HepG2 (cell line): ENCODE measurements around the gene CRYZL1. TPM values are rescaled to one million over a fixed set of nuclear protein-coding genes. Genes with fewer than 3 reads are reported as not detected.

Source experiments
- CBX2 ChIP-seq, 2 experiments: fragments of 200-600 bp in 1 of 2; sonication (generic); formaldehyde crosslinking in 1 of 2; IDR thresholded peaks; 2 replicates each; pipeline versions ENCODE4 v1.7.0 to v1.8.1; 2018 to 2022; ENCODE audit warnings: low read depth in 2 of 2, low read length in 1 of 2, mild to moderate bottlenecking in 1 of 2, missing genetic modification reagents in 1 of 2
- ELF3 ChIP-seq: IDR thresholded peaks from 2 replicates; pipeline ENCODE4 v1.6.1; 2016; ENCODE audit warnings: missing genetic modification reagents, missing compliant biosample characterization
- IKZF4 ChIP-seq: sonication (generic); formaldehyde crosslinking; IDR thresholded peaks from 2 replicates; pipeline ENCODE4 v1.5.1; 2020; ENCODE audit warnings: borderline replicate concordance, mild to moderate bottlenecking, low read depth, missing genetic modification reagents; ENCODE audit errors: not compliant biosample characterization
- JUNB ChIP-seq: sonication (generic); formaldehyde crosslinking; IDR thresholded peaks from 2 replicates; pipeline ENCODE4 v1.8.0; 2022; ENCODE audit warnings: missing genetic modification reagents, mild to moderate bottlenecking, borderline replicate concordance
- KLF12 ChIP-seq: sonication (generic); formaldehyde crosslinking; IDR thresholded peaks from 2 replicates; pipeline ENCODE4 v1.4.0; 2020; ENCODE audit warnings: missing genetic modification reagents, borderline replicate concordance
- PCBP1 ChIP-seq: fragments of 200-400 bp; formaldehyde crosslinking; IDR thresholded peaks from 2 replicates; pipeline ENCODE4 v1.6.1; 2017; ENCODE audit warnings: mild to moderate bottlenecking, low read depth, low read length, borderline replicate concordance
- YY1 ChIP-seq: IDR thresholded peaks from 2 replicates; pipeline ENCODE4 v1.6.1; 2011; ENCODE audit warnings: low read length, low read depth, moderate library complexity, mild to moderate bottlenecking; ENCODE audit not compliant: insufficient read depth, insufficient replicate concordance
- ZNF616 ChIP-seq: sonication (generic); formaldehyde crosslinking; IDR thresholded peaks from 2 replicates; pipeline ENCODE4 v1.5.0; 2020; ENCODE audit warnings: low read depth, mild to moderate bottlenecking, missing genetic modification reagents
- polyA plus RNA-seq, 8 experiments: library from polyadenylated mRNA; depleted of rRNA in 3 of 8; stranded (reverse) in 7 of 8; unstranded in 1 of 8; fragments of >200 nt; fragmentation: Illumina TruSeq in 4 of 8; extraction: Trizol in 4 of 8; gene quantifications; 2 replicates each; pipeline versions ENCODE4 v1.2.1 to v1.2.3, GENCODE V29; 2011 to 2016; ENCODE audit warnings: low read depth in 4 of 8, missing spikeins in 1 of 8, mixed read lengths in 1 of 8; ENCODE audit not compliant: insufficient read depth in 1 of 8
- total RNA-seq, 5 experiments: library from RNA; depleted of rRNA; stranded (reverse); fragments of >200 nt; fragmentation: Illumina TruSeq; extraction: Trizol; gene quantifications; 2 replicates each; pipeline ENCODE4 v1.2.3, GENCODE V29; 2016; ENCODE audit warnings: low read depth in 1 of 5
- TF ChIP-seq, protein P1 (sequence below): sonication (generic); formaldehyde crosslinking; IDR thresholded peaks from 2 replicates; pipeline ENCODE4 v1.8.1; 2023; ENCODE audit warnings: mild to moderate bottlenecking, missing genetic modification reagents
- TF ChIP-seq, protein P2 (sequence below): sonication (generic); formaldehyde crosslinking; IDR thresholded peaks from 2 replicates; pipeline ENCODE4 v1.8.1; 2023; ENCODE audit warnings: mild to moderate bottlenecking, moderate library complexity, missing genetic modification reagents
- TF ChIP-seq, protein P3 (sequence below): sonication (generic); formaldehyde crosslinking; IDR thresholded peaks from 2 replicates; pipeline ENCODE4 v1.9.0; 2021; ENCODE audit warnings: mild to moderate bottlenecking, missing genetic modification reagents
- TF ChIP-seq, protein P4 (sequence below): IDR thresholded peaks from 2 replicates; pipeline ENCODE4 v1.6.1; 2012; ENCODE audit warnings: low read length, improper control_type of control experiment
- TF ChIP-seq, protein P5 (sequence below): sonication (generic); formaldehyde crosslinking; IDR thresholded peaks from 2 replicates; pipeline ENCODE4 v1.4.0; 2020; ENCODE audit warnings: missing genetic modification reagents

CRYZL1 gene
- total and polyA plus RNA-seq, 2 of the 13 experiments (the other 11 are each of a cell fraction or from before 2014, with no cell fraction given), result 20.3 to 27.7 TPM

DNA sequence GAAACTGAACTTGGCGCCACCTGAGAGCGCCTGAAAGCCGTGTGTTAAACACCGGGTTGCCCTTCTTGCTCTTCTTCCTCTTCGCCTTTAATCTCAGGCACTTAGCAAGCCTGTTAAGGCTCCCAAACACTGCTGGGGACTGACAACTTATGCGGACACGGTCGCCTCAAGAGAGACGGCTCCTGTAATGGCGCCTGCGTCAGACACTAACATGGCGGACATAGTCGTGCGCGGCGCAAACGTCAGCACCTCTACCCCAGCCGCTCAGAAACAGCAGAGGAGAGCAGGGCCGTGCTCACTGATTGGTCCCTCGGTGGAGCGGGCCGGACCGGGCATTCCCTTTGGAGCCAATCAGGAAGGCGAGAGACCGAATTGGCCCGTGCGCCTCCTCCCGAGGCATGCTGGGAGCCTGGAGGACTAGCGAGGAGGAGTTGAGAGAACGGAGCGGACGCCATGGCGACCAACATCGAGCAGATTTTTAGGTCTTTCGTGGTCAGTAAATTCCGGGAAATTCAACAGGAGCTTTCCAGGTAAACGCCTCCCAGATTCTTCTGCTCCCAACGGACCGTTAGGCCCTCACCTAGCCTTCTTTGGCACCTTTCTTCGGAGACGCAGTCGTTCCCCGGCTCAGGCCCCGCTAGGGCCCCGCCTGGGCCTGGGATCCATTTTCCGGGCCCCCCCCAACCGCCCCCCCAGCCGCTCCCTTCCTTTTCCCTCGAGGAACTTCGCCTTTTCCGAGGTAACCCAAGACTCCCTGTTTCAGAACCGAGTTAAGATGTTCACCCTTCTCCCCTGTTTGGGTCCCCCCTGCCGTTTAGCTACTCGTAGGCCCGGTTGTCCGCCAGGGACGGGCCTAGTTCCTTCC lies 98.7 kb downstream of the CRYZL1 start, which contains the start of gene SON (continued):
- TF ChIP-seq, protein P1, sequence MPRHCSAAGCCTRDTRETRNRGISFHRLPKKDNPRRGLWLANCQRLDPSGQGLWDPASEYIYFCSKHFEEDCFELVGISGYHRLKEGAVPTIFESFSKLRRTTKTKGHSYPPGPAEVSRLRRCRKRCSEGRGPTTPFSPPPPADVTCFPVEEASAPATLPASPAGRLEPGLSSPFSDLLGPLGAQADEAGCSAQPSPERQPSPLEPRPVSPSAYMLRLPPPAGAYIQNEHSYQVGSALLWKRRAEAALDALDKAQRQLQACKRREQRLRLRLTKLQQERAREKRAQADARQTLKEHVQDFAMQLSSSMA (CRISPR knock-in tag), result no peak
- TF ChIP-seq, protein P2, sequence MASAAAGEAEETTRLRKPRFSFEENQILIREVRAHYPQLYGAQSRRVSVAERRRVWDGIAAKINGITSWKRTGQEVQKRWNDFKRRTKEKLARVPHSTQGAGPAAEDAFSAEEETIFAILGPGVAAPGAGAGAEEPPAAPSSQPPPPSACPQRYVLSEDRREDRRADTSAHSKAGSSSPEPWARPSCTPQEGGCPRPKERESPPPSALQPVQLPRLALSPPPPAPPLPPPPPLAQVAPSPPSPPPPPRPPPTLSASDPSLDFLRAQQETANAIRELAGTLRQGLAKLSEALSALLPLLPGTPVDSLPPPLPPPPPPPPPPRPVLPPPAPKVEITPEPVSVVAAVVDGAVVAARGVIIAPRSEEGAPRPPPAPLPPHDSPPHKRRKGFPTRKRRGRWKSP, result peak; percentile 95
- TF ChIP-seq ELF3 (CRISPR knock-in tag) (peak; percentile 22; the same call in 1 of the 2 replicates), CBX2 (IDR thresholded peaks at IDR 0.05; ENCODE audit: low read depth, low read length) (no peak), CBX2 (CRISPR knock-in tag; IDR thresholded peaks at IDR 0.05; ENCODE audit: low read depth) (no peak), YY1 (peak; percentile 97), IKZF4 (peak; percentile 31), KLF12 (CRISPR knock-in tag) (no peak; the same call in 1 of the 2 replicates), ZNF616 (CRISPR knock-in tag) (no peak), PCBP1 (no peak), JUNB (CRISPR knock-in tag) (no peak)
- TF ChIP-seq, protein P3, sequence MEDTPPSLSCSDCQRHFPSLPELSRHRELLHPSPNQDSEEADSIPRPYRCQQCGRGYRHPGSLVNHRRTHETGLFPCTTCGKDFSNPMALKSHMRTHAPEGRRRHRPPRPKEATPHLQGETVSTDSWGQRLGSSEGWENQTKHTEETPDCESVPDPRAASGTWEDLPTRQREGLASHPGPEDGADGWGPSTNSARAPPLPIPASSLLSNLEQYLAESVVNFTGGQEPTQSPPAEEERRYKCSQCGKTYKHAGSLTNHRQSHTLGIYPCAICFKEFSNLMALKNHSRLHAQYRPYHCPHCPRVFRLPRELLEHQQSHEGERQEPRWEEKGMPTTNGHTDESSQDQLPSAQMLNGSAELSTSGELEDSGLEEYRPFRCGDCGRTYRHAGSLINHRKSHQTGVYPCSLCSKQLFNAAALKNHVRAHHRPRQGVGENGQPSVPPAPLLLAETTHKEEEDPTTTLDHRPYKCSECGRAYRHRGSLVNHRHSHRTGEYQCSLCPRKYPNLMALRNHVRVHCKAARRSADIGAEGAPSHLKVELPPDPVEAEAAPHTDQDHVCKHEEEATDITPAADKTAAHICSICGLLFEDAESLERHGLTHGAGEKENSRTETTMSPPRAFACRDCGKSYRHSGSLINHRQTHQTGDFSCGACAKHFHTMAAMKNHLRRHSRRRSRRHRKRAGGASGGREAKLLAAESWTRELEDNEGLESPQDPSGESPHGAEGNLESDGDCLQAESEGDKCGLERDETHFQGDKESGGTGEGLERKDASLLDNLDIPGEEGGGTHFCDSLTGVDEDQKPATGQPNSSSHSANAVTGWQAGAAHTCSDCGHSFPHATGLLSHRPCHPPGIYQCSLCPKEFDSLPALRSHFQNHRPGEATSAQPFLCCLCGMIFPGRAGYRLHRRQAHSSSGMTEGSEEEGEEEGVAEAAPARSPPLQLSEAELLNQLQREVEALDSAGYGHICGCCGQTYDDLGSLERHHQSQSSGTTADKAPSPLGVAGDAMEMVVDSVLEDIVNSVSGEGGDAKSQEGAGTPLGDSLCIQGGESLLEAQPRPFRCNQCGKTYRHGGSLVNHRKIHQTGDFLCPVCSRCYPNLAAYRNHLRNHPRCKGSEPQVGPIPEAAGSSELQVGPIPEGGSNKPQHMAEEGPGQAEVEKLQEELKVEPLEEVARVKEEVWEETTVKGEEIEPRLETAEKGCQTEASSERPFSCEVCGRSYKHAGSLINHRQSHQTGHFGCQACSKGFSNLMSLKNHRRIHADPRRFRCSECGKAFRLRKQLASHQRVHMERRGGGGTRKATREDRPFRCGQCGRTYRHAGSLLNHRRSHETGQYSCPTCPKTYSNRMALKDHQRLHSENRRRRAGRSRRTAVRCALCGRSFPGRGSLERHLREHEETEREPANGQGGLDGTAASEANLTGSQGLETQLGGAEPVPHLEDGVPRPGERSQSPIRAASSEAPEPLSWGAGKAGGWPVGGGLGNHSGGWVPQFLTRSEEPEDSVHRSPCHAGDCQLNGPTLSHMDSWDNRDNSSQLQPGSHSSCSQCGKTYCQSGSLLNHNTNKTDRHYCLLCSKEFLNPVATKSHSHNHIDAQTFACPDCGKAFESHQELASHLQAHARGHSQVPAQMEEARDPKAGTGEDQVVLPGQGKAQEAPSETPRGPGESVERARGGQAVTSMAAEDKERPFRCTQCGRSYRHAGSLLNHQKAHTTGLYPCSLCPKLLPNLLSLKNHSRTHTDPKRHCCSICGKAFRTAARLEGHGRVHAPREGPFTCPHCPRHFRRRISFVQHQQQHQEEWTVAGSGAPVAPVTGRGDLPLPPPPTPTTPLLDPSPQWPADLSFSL (CRISPR knock-in tag), result no peak
- TF ChIP-seq, protein P4, sequence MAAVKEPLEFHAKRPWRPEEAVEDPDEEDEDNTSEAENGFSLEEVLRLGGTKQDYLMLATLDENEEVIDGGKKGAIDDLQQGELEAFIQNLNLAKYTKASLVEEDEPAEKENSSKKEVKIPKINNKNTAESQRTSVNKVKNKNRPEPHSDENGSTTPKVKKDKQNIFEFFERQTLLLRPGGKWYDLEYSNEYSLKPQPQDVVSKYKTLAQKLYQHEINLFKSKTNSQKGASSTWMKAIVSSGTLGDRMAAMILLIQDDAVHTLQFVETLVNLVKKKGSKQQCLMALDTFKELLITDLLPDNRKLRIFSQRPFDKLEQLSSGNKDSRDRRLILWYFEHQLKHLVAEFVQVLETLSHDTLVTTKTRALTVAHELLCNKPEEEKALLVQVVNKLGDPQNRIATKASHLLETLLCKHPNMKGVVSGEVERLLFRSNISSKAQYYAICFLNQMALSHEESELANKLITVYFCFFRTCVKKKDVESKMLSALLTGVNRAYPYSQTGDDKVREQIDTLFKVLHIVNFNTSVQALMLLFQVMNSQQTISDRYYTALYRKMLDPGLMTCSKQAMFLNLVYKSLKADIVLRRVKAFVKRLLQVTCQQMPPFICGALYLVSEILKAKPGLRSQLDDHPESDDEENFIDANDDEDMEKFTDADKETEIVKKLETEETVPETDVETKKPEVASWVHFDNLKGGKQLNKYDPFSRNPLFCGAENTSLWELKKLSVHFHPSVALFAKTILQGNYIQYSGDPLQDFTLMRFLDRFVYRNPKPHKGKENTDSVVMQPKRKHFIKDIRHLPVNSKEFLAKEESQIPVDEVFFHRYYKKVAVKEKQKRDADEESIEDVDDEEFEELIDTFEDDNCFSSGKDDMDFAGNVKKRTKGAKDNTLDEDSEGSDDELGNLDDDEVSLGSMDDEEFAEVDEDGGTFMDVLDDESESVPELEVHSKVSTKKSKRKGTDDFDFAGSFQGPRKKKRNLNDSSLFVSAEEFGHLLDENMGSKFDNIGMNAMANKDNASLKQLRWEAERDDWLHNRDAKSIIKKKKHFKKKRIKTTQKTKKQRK, result no peak
- TF ChIP-seq, protein P5, sequence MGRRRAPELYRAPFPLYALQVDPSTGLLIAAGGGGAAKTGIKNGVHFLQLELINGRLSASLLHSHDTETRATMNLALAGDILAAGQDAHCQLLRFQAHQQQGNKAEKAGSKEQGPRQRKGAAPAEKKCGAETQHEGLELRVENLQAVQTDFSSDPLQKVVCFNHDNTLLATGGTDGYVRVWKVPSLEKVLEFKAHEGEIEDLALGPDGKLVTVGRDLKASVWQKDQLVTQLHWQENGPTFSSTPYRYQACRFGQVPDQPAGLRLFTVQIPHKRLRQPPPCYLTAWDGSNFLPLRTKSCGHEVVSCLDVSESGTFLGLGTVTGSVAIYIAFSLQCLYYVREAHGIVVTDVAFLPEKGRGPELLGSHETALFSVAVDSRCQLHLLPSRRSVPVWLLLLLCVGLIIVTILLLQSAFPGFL (CRISPR knock-in tag), result no peak
